Measurements from ENCODE around the gene PTPN3.

GRCh38 chr9:109522106-109522505 is 24.0 kb upstream of the PTPN3 start:
- TF ChIP-seq CTCF (IDR thresholded peaks at IDR 0.05) (no peak), POLR2A (IDR thresholded peaks at IDR 0.05) (no peak)
